Upper lobe of right lung (tissue), 1 donor: ENCODE data around the gene RPTOR. TPM values are rescaled to one million over a fixed set of nuclear protein-coding genes. Genes with fewer than 3 reads are reported as not detected.

Experiments
- ATAC-seq: fragments of 200-7000 bp; cut with Tn5 transposase; one replicate; pipeline ENCODE4 v1.9.1; 2020; ENCODE audit warnings: mild to moderate bottlenecking, moderate library complexity
- DNase-seq: peaks from one replicate; pipeline ENCODE4 v3.0.0-alpha.2; 2020
- H3K27ac ChIP-seq: fragments of 200-600 bp; one replicate; pipeline ENCODE4 v1.8.0; 2022
- H3K27me3 ChIP-seq: fragments of 200-600 bp; one replicate; pipeline ENCODE4 v1.8.0; 2022; ENCODE audit warnings: mild to moderate bottlenecking
- H3K36me3 ChIP-seq: fragments of 200-600 bp; one replicate; pipeline ENCODE4 v1.8.0; 2022
- H3K4me1 ChIP-seq: fragments of 200-600 bp; one replicate; pipeline ENCODE4 v1.8.0; 2022
- H3K4me3 ChIP-seq: fragments of 200-600 bp; one replicate; pipeline ENCODE4 v1.8.0; 2022; ENCODE audit warnings: mild to moderate bottlenecking
- H3K9me3 ChIP-seq: fragments of 200-600 bp; one replicate; pipeline ENCODE4 v1.8.0; 2022
- CTCF ChIP-seq: fragments of 200-600 bp; IDR thresholded peaks from one replicate; pipeline ENCODE4 v1.8.0; 2022; ENCODE audit warnings: antibody characterized with exemption
- intact Hi-C: fragments of 100-400 bp; cut with DNase I; formaldehyde crosslinking; loops from one replicate; pipeline ENCODE4 v1.11.0; 2022
- total RNA-seq: library from RNA; stranded (reverse); fragmentation: NEBNext Ultra II Directional; extraction: Animal tissue kit (Norgen Biotek cat#: 25700); gene quantifications from one replicate; pipeline ENCODE4 v1.2.1, GENCODE V29; 2021
- donor health status: DM: no; HTN: yes; CAD: no; lungs with severe emphysema.

RPTOR gene
- total RNA-seq, 1 donor from 2014 or later: 35.4 TPM

GRCh38 chr17:80997424-80998117, 452.9 kb downstream of the RPTOR start:
- H3K9me3 ChIP-seq: no peaks in the 10 kb centered on the region
- ATAC-seq: no peak
- no peak overlapping the region for H3K27ac ChIP-seq
- H3K4me3 ChIP-seq: no peak overlapping the region
- intact Hi-C loops: no loop called here
- DNase-seq: no peak
- no peak for TF ChIP-seq CTCF
- peaks cover 52% of the 10 kb centered on the region for H3K36me3 ChIP-seq
- H3K4me1 ChIP-seq: peaks cover 21% of the 10 kb centered on the region
- no peaks in the 10 kb centered on the region for H3K27me3 ChIP-seq

GRCh38 chr17:80998118-80998747, 453.6 kb downstream of the RPTOR start:
- H3K36me3 ChIP-seq: peaks cover 52% of the 10 kb centered on the region
- DNase-seq: no peak

GRCh38 chr17:80998748-80999535, 454.3 kb downstream of the RPTOR start:
- ATAC-seq: no peak
- intact Hi-C loops: no loop called here

More at GRCh38 chr17:80998118-80998747, 453.6 kb downstream of the RPTOR start:
- no peak for TF ChIP-seq CTCF
- H3K27me3 ChIP-seq: peaks cover 3% of the 10 kb centered on the region
- H3K4me3 ChIP-seq: no peak overlapping the region
- no peaks in the 10 kb centered on the region for H3K9me3 ChIP-seq
- peaks cover 16% of the 10 kb centered on the region for H3K4me1 ChIP-seq
- no peak for ATAC-seq
- no peak overlapping the region for H3K27ac ChIP-seq
- intact Hi-C loops: no loop called here

GRCh38 chr17:80999536-81000333, 455.1 kb downstream of the RPTOR start:
- H3K27ac ChIP-seq: no peak overlapping the region
- peaks cover 22% of the 10 kb centered on the region for H3K4me1 ChIP-seq
- intact Hi-C loops: no loop called here
- ATAC-seq: no peak
- peaks cover 18% of the 10 kb centered on the region for H3K27me3 ChIP-seq
- no peak for TF ChIP-seq CTCF
- no peak overlapping the region for H3K4me3 ChIP-seq
- DNase-seq: no peak
- H3K9me3 ChIP-seq: no peaks in the 10 kb centered on the region
- peaks cover 52% of the 10 kb centered on the region for H3K36me3 ChIP-seq

More at GRCh38 chr17:80998748-80999535, 454.3 kb downstream of the RPTOR start:
- Histone ChIP-seq H3K27me3 (peaks cover 10% of the 10 kb centered on the region), H3K4me3 (no peak overlapping the region), H3K36me3 (peaks cover 52% of the 10 kb centered on the region), H3K27ac (no peak overlapping the region), H3K9me3 (no peaks in the 10 kb centered on the region), H3K4me1 (peaks cover 16% of the 10 kb centered on the region)
- TF ChIP-seq CTCF: no peak
- no peak for DNase-seq

GRCh38 chr17:81000334-81000630, 455.6 kb downstream of the RPTOR start:
- Histone ChIP-seq H3K36me3 (peaks cover 47% of the 10 kb centered on the region), H3K4me1 (peaks cover 22% of the 10 kb centered on the region), H3K9me3 (no peaks in the 10 kb centered on the region), H3K4me3 (no peak overlapping the region), H3K27me3 (peaks cover 23% of the 10 kb centered on the region), H3K27ac (no peak overlapping the region)
- no peak for ATAC-seq
- TF ChIP-seq CTCF: no peak
- intact Hi-C loops: no loop called here
- no peak for DNase-seq
